ACHN (cell line): ENCODE data around the gene PDZD2.
A peak's percentile ranks its signal among the peaks of the same experiment; 100 is the strongest.

Experiments
- DNase-seq: peaks from one replicate; pipeline ENCODE4 v3.0.0-alpha.2; 2015
- in situ Hi-C: cut with HindIII; loops from 2 replicates; pipeline ENCODE4 v1.10.0; 2017; ENCODE audit warnings: low sequenced_read_pairs, low pct_ligation_motif_present, low pct_unique_long_range_greater_than_20kb

PDZD2 gene

GRCh38 chr5:32087086-32088082 lies 448.5 kb downstream of the PDZD2 start:
- in situ Hi-C loops, result no loop called here
- DNase-seq, result no peak

- no peak for DNase-seq
- in situ Hi-C loops, result no loop called here
Measured at GRCh38 chr5:32088214-32088613, 449.3 kb downstream of the PDZD2 start.

GRCh38 chr5:32089146-32090000 lies 450.4 kb downstream of the PDZD2 start:
- DNase-seq, result no peak
- in situ Hi-C loops, result no loop called here

DNA sequence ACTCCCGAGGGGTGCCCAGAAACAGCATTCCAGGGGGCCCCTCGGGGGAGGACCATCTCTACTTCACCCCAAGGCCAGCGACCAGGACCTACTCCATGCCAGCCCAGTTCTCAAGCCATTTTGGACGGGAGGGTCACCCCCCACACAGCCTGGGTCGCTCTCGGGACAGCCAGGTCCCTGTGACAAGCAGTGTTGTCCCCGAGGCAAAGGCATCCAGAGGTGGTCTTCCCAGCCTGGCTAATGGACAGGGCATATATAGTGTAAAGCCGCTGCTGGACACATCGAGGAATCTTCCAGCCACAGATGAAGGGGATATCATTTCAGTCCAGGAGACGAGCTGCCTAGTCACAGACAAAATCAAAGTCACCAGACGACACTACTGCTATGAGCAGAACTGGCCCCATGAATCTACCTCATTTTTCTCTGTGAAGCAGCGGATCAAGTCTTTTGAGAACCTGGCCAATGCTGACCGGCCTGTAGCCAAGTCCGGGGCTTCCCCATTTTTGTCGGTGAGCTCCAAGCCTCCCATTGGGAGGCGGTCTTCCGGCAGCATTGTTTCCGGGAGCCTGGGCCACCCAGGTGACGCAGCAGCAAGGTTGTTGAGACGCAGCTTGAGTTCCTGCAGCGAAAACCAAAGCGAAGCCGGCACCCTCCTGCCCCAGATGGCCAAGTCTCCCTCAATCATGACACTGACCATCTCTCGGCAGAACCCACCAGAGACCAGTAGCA lies 451.3 kb downstream of the PDZD2 start:
- in situ Hi-C loops, result no loop called here
- no peak for DNase-seq

DNA sequence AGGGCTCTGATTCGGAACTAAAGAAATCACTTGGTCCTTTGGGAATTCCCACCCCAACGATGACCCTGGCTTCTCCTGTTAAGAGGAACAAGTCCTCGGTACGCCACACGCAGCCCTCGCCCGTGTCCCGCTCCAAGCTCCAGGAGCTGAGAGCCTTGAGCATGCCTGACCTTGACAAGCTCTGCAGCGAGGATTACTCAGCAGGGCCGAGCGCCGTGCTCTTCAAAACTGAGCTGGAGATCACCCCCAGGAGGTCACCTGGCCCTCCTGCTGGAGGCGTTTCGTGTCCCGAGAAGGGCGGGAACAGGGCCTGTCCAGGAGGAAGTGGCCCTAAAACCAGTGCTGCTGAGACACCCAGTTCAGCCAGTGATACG lies 451.8 kb downstream of the PDZD2 start:
- in situ Hi-C loops, result no loop called here
- no peak for DNase-seq

DNA sequence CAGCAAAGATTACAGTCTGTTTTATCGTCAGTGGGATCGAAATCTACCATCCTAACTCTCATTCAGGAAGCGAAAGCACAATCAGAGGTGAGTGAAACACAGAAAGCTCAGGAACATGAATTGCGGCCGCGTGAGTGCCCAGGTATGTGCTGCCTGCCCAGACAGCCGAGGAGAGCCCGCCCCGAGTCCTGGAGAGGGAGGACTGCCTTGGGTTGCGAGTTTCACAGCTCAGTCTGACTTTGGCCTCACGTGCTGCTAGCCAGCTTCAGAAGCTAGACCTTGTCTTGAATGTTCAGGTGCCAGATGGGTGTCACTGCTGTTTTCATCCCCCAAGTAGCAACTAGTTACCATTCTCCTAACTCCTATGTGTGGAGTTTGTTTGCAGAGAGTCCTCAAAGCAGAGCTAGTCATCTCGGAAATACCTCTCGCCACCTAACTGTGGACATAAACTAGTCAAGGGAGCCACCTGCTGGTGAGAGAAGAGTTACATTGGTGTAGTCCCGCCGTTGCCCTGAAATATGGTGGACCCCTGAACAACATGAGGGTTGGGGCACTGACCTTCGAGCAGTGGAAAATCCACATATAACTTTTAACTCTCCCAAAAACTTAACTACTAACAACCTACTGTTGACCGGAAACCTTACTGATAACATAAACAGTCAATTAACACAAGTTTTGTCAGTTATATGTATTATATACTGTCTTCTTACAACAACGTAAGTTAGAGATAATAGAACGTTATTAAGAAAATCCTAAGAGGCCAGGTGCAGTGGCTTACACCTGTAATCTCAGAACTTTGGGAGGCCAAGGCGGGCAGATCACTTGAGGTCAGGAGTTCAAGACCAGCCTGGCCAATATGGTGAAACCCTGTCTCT lies 454.2 kb downstream of the PDZD2 start:
- in situ Hi-C loops, result no loop called here
- DNase-seq, result peak; percentile 67

DNA sequence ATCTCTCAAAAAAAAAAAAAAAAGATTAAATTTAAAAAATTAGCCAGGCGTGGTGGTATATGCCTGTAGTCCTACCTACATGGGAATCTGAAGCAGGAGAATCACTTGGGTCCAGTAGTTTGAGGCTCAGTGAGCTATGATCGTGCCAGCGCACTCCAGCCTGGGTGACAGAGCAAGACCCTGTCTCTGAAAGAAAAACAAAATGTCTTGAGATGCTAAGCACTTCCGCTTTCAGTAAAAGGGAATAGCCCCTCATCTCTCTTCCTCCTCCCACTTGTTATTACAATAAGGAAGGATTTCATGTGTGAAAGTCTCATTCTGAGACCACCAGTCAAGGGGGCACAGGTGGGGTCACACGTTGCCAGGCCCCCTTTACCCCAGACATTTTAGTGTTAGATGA lies 455.8 kb downstream of the PDZD2 start:
- in situ Hi-C loops, result no loop called here
- DNase-seq, result no peak

DNA sequence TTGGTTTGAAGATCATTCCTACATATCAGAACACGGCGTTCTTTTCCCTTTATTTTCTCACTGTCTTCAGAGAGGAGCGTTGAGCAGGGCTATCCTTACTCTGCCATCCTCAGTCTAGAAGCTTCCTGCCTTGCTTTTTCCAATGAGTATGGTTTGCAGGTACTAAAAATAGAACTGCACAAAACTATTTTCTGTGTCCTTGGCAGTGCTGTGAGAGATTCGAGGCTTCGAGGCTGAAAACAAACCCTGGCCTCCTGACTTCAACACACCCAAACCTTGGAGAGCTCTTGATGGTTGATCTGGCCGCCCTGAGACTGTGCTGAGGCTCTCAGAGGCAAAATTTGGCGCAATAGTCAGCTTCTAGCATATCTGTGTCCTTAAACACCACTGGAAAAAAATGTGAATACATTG lies 456.3 kb downstream of the PDZD2 start:
- in situ Hi-C loops, result no loop called here
- DNase-seq, result no peak

DNA sequence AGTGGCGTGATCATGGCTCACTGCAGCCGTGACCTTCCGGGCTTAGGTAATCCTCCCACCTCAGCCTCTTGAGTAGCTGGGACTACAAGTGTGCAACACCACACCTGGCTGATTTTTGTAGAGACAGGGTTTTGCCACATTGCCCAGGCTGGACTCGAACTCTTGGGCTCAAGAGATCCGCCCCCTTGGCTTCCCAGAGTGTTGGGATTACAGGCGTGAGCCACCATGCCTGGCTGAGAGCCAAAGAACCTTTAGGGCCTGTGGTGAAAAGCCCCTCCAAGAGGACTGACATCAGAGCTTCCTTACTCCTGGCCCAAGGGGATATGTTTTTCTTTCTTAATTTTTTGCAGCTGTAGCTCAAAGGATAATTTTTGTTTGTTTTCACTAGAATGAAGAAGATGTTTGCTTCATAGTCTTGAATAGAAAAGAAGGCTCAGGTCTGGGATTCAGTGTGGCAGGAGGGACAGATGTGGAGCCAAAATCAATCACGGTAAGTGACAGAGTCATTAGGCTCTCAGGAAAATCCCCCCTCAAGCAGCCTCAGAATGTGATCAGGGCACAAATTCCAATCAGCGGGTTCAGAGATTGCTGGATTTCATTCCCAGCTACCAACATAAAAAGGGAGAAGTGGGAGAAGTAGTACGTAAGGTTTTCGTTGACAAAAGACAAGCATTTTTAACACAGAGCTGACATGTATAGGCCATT lies 458.1 kb downstream of the PDZD2 start:
- in situ Hi-C loops, result no loop called here
- DNase-seq, result no peak

GRCh38 chr5:32098291-32098690 lies 459.4 kb downstream of the PDZD2 start:
- in situ Hi-C loops, result no loop called here

DNA sequence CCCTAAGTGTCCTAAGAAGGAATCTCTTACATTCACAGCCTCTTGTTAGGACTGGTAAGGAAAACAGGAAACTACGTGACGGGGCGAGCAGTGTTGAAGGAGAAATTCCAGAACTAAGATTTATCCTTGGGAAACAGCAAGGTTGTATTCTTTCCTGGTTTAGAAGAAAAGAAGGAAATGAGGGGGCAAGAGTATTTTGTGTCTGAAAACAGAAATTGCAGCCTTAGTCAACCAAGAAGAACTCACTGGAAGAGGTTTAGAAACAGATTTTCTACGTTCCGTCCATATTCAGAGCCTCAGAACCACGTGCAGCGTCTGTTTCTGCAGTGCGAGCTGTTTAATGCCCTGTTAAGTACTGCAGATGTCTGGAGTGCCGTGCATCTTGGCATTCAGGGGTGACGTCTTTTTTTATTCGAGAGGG lies 460.0 kb downstream of the PDZD2 start:
- no peak for DNase-seq

More at GRCh38 chr5:32098291-32098690, 459.4 kb downstream of the PDZD2 start:
- no peak for DNase-seq

GRCh38 chr5:32099486-32100035 lies 460.6 kb downstream of the PDZD2 start:
- in situ Hi-C loops, result no loop called here
- DNase-seq, result no peak

More for the DNA sequence above, 460.0 kb downstream of the PDZD2 start:
- in situ Hi-C loops, result no loop called here

- in situ Hi-C loops, result no loop called here
- DNase-seq, result no peak
Measured at GRCh38 chr5:32100230-32100629, 461.3 kb downstream of the PDZD2 start.

GRCh38 chr5:32100691-32101302 lies 461.9 kb downstream of the PDZD2 start:
- in situ Hi-C loops, result no loop called here
- DNase-seq, result no peak

GRCh38 chr5:32102254-32102986 lies 463.5 kb downstream of the PDZD2 start:
- in situ Hi-C loops, result no loop called here
- no peak for DNase-seq

DNA sequence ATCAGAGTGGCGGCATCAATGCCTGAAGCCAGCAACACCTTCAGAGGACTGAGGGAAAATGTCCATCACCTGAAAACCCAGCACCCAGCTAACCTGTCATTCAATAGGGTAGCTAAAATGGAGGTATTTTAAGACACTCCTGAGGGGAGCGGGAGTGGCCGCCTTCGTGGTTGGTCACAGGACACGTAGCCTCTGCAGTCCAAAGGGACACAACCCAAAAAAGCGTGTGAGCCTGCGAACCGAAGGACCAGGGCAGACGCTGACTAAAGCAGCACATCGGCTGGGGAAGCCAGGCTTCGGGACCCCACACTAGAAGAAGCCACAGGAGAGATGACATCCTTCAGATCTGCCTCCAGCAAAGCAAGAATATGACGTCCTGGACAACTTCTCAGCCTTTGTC lies 464.6 kb downstream of the PDZD2 start:
- DNase-seq, result no peak
- in situ Hi-C loops, result no loop called here
